Measurements from ENCODE around the gene PRLH. TPM values are rescaled to one million over a fixed set of nuclear protein-coding genes. Genes with fewer than 3 reads are reported as not detected.

PRLH gene
- total RNA-seq, 1 donor from 2014 or later = not detected

GRCh38 chr2:237538901-237539300, 27.5 kb upstream of the PRLH start:
- intact Hi-C loops (cut with micrococcal nuclease) = no loop called here

DNA sequence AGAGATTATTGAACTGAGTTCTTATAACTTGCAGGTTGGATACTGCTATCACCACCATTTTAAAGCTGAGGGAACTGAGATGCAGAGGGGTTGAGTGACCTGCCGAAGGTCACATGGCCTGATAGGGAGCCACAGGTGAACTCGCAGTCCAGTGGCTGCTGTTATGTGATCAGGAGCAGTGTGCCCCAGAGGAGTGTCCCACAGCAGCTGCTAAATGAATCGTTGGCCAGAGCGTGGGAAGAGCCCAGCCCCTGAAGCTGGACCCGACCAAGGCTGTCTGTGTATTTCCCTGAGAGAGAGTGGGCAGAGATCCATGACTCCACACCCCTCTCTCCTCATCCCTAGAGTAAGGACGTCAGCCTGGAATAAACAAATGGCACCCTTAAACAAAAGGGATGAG, 26.7 kb upstream of the PRLH start:
- intact Hi-C loops (cut with micrococcal nuclease) = no loop called here

DNA sequence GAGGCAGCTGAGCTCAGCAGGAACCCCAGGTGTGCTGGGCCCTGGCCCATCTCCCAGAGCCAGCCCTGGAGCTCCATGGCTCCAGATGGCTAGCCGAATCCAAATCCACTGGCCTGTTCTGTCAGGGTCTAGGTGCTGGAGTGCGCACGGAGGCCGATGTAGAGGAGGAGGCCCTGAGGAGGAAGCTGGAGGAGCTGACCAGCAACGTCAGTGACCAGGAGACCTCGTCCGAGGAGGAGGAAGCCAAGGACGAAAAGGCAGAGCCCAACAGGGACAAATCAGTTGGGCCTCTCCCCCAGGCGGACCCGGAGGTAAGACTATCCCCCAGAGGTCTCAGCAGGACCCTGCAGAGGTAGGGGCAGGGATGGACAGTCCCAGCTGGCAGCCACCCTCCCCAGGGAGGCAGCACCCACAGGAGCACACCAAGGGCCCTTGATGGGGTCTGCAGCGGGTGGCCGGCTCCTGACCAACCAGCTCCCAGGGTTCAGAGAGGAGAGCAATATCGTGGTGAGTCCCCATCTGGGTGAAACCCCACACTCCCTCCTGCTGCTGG, 26.1 kb upstream of the PRLH start:
- intact Hi-C loops (cut with micrococcal nuclease) = no loop called here

- intact Hi-C loops (cut with micrococcal nuclease) = no loop called here
These were observed 25.6 kb upstream of the PRLH start for GRCh38 chr2:237540823-237541222.

DNA sequence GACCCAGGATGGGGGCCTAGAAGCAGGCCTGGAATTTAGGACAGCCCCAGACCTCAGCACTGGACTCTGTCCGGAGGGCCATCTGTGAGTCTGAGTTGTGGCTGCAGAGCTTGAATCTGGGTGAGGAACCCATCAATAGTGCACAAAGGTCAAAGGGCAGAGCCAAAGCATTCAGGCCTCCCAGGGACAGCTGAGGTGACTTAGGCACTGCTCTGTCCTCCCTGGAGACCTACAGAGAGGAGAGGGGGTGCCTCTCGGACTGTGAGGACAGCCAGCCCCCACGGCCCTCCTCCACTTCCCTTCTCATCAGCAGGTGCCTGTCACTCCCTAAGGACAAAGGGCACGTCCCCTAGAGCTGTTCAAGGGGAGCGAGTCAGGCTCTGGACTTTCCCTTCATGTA, 25.1 kb upstream of the PRLH start:
- intact Hi-C loops (cut with micrococcal nuclease) = no loop called here

DNA sequence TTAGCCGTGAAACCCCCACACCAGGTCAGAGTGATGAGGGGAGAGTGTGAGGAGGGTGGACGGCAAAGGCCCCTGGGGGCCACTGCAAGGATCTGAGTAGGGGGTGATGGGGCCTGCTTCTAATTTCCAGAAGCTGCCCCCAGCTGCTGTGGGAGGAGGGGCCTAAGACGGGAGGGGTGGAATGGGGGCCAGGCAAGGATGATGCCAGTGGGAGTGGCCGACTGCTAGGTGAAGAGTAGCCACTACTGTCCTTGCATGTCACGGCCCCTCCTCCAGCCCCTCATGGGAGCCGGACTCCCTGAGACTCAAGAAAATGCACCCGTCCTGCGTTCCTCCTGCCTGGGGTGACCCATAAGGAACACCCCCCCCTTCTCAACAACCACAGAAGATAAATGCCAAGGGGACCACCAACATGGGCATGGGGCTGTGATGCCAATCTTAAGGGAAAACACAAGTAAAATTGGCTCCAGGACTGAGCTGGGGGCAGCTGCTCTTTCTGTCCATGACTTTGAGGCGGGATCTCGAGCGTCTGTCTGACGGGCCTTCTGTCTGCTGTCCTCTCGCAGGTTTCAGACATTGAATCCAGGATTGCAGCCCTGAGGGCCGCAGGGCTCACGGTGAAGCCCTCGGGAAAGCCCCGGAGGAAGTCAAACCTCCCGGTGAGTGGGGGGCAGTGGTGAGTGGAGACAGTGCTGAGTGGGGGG, 24.2 kb upstream of the PRLH start:
- intact Hi-C loops (cut with micrococcal nuclease) = no loop called here

DNA sequence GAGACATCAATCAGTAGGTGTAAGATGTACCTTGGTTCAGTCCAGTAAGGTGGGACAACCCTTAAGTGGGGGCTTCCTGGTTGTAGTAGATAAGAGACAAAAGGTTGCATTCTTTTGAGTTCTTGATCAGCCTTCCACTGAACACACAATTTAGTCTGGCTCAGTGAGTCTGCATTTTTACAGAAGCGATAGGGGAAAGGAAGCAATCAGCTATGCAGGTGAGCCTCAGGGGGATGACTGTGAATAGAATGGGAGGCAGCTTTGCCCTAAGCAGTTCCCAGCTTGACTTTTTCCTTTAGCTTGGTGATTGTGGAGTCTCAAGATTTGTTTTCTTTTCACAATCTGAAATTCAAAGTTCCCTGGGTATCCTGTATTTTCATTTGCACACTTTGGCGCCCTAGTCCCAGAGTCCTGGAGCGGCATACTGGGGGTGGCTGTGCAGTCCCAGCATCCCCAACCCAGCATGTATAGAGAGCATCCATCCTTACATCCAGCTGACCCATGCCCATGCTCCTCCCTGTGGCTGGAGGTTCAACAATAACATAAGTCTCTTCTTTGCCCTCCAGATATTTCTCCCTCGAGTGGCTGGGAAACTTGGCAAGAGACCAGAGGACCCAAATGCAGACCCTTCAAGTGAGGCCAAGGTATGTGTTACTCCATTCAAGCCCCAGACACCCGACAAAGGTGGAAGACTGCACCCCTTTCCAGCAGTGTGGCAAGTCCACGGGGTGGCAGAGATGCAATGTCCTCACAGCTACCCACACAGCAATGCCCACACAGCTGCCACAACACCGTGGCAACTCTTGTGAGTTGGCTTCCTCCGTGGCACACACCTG, 20.1 kb upstream of the PRLH start:
- intact Hi-C loops (cut with micrococcal nuclease) = no loop called here

- intact Hi-C loops (cut with micrococcal nuclease) = no loop called here
These were observed 19.4 kb upstream of the PRLH start for GRCh38 chr2:237546876-237547395.

DNA sequence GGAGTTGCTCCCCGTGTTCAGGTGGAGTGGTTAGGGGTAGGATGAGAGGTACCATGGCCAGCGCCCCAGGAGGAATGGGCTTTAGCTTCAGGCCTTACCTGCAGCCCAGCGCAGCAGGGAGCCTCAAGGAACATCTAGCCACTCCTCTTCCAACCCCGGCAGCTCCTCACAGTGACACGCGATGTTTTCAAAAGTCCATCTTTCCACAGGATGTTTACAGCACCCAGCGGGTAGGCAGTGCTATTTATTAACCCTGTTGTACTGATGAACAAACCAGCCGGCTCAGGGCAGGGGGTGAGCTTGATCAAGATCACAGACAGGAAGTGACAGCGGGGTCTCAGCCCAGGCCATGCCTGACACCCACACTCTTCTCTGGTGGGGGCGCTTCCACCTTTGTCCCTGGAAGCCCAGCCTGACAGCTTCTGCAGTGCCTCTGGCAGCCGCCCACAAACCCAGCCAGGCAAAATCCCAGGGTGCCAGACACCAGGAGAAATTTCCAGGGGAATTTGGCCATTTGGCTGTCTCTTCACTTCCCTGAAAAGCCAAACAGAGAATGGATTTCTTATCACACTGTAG, 18.4 kb upstream of the PRLH start:
- intact Hi-C loops (cut with micrococcal nuclease) = no loop called here

DNA sequence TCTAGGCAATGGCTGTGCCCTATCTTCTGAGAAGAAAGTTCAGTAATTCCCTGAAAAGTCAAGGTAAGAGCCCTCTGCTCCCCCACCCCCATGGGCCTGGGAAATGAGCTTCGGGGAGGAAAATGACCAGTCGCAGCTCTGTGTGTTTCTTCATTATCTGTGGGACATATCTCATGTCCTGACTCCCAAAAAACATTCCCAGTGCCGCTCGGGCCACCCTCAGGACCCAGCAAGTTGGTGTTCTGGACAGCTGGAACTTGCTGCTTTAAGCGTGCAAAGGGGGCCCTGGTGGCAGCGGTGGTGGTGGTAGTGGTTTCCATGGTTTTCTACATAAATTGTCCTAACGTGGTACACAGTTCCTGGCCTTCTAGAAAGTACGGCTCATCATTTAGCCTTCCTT, 17.2 kb upstream of the PRLH start:
- intact Hi-C loops (cut with micrococcal nuclease) = no loop called here

DNA sequence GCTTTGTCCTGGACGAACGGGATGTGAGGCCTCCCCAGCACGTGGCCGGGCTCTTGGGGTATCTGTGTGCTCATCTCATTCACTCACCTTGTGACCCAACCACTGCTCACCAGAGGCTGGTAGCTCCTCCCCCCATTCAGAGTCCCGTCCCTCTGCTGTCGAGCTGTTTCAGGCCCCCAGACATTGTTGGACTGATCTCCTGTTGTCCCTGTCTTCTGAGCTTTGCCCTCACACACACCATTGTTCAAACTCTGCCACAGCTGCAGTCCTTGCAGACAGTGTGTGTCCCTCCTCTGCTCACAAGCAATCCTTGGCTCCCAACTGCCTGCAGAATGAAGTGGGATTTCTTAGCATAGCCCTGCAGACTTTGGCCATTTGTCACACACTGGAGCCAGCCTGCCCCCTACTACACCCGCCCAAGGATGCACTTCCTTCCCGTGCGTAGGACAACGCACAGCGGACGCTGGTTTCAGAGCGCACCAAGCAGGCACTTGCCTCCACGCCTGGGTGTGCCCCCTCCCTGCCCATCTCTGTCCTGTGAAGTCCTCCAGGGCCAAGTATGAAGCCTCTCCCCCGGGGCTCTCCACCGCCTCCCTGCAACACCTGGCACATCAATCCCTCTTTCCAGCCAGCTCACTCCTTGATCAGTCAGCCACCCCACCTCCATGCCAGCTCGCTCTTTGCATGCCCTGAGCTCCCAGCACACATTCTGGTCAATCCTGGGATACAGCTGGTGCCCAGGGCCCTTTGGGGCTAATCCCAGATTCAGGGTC, 16.5 kb upstream of the PRLH start:
- intact Hi-C loops (cut with micrococcal nuclease) = no loop called here

DNA sequence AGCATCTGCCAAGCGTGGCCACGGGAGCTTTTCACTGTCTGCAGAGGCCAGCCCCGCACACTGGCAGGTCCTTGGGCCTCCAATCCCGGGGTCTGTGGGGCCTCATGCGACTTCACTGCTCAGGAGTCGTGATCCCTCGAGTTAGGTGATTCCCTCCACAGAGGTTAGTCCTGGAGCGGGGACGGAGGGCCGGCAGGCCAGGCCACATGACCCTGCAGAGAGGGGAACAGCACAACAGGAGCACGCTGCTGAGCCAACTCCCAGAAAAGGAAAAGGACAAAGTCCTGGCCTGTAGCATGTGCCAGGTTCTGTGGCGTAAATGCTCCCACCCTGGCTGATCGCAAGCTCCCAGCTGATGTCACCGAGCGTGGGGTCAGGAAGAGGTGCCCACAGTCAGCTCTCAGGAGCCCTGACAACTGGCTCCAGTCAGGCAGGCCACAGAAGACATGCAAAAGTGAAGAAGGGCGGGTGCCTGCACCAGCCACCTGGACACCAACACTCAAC, 15.3 kb upstream of the PRLH start:
- intact Hi-C loops (cut with micrococcal nuclease) = no loop called here

DNA sequence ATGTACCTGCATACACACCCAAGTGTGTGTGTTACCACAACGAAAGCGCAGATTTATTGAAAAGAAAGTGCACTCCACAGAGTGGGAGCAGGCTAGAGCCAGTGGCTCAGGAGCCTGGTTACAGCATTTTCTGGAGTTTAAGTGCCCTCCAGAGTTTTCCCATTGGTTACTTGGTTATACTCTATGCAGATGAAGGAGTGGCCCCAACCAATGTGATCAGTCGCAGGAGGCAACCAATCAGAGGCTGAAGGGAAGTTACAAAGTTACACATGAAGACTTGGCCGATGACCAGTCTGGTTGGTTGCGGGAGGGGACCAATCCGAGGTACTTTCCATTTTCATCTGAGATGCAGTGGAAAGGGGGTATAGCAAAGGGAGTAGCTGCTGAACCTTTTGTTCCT, 13.5 kb upstream of the PRLH start:
- intact Hi-C loops (cut with micrococcal nuclease) = no loop called here

DNA sequence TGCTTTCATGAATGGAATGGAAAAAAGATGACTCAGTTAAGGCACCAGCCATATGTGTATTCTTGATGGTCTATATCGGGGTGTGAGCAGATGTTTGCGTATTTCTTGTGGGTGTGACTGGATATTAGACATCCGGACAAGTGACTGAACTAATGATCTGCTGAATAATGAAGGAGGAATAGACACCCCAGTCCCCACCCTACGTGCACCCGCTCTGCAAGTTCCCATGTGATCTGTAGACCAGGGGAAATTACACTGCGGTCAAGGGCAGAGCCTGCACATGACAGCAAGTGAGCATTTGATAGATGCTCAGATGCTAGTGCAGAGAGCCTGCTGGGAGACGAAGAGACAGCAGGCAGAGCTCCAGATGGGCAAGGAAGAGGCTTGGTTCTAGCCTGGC, 12.4 kb upstream of the PRLH start:
- intact Hi-C loops (cut with micrococcal nuclease) = no loop called here

- intact Hi-C loops (cut with micrococcal nuclease) = no loop called here
These were observed 10.8 kb upstream of the PRLH start for GRCh38 chr2:237555560-237555959.

- intact Hi-C loops (cut with micrococcal nuclease) = no loop called here
These were observed 9.4 kb upstream of the PRLH start for GRCh38 chr2:237556773-237557632.

GRCh38 chr2:237557633-237558015, 8.8 kb upstream of the PRLH start:
- intact Hi-C loops (cut with micrococcal nuclease) = no loop called here

- intact Hi-C loops (cut with micrococcal nuclease) = no loop called here
These were observed 7.3 kb upstream of the PRLH start for GRCh38 chr2:237558961-237559641.

- intact Hi-C loops (cut with micrococcal nuclease) = no loop called here
These were observed 5.2 kb upstream of the PRLH start for GRCh38 chr2:237561221-237561620.

DNA sequence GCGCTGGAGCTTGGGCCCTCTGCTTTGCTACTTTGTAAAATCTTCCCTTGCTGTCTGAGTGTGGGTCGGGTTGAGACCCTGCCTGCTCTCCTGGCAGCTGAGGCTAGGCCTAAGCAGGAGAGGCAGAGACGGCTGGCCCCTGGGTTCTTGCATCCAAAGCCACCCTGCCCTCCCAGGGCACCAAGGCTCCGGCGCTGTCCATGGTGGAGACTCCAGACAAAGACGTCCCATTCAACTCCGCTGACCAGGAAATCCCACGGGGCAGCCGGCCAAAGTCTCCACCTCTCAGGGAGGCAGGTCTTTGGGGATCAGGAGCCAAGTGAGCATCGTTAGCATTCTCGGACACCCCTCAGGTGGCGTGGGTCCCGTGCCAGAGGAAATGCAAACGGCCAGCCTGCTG, 2.6 kb upstream of the PRLH start:
- intact Hi-C loops (cut with micrococcal nuclease) = no loop called here

Data from T-helper 2 cell treated with Interferon-gamma antibody and Interleukin-4, amounts not matched to agents 100 ng/mL and 5 ng/mL, for 36 hours (primary cell).